ENCODE results near the gene SH3RF1. TPM values are rescaled to one million over a fixed set of nuclear protein-coding genes. Genes with fewer than 3 reads are reported as not detected.

The SH3RF1 gene
- total and polyA plus RNA-seq, 2 experiments from 2014 or later, result 7.8 to 12.4 TPM

DNA sequence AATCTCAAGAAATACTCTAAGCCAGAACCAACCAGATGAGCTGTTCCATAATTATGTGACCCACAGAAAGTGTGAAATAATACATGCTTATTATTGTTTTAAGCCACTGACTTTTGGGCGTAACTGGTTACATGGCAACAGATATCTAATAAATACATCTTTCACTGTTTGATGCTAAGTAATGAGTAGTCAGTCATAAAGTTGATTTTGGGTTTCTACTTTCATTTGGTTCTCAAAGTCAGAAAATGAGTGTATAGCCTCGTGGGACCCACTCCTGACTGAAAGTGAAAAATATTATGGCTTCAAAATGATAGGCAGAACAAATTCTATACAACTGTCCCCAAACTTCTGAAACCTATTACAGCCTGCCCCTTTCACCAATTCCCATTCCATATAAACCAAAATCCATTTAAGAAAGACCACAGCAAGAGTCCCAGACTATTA, 172.7 kb downstream of the SH3RF1 start:
- H3K4me2 ChIP-seq, result no peak overlapping the region
- H3K4me1 Mint-ChIP-seq, result peaks cover 21% of the 10 kb centered on the region
- ATAC-seq (no peak), DNase-seq (ENCODE audit: low spot score) (no peak)
- H3K4me3 ChIP-seq, result no peak overlapping the region
- no peak overlapping the region for H2AFZ ChIP-seq
- peaks cover 17% of the 10 kb centered on the region for H3K36me3 Mint-ChIP-seq (ENCODE audit: low read depth)
- 0 out of 2 replicates have a peak, but pooled peaks cover 6% of the 10 kb centered on the region for H3K4me1 ChIP-seq (ENCODE audit: insufficient read depth)
- no peaks in the 10 kb centered on the region for H3K27me3 ChIP-seq (ENCODE audit: insufficient read depth)
- no peak overlapping the region for H3K4me3 Mint-ChIP-seq
- no peaks in the 10 kb centered on the region for H3K79me2 ChIP-seq (replicated peaks; ENCODE audit: insufficient read depth)
- H3K9me2 ChIP-seq (ENCODE audit: insufficient read depth), result peaks cover 5% of the 10 kb centered on the region; the same call in 1 of the 2 replicates
- no peak overlapping the region for H3K27ac ChIP-seq (ENCODE audit: low read depth)
- no peaks in the 10 kb centered on the region for H3F3A ChIP-seq (replicated peaks; ENCODE audit: low read depth)
- H4K20me1 ChIP-seq (replicated peaks; ENCODE audit: insufficient read depth), result no peaks in the 10 kb centered on the region
- no peaks in the 10 kb centered on the region for H3K27me3 Mint-ChIP-seq (ENCODE audit: insufficient read depth, low read depth, poor library complexity)
- TF ChIP-seq EZH2 (IDR thresholded peaks at IDR 0.05; ENCODE audit: low read depth, unreplicated experiment) (no peak), ZNF331 (CRISPR knock-in tag; IDR thresholded peaks at IDR 0.05; ENCODE audit: low read depth) (no peak), ETS1 (IDR thresholded peaks at IDR 0.05) (no peak), ZNF114 (CRISPR knock-in tag; IDR thresholded peaks at IDR 0.05) (no peak)
- TF ChIP-seq, protein P1, sequence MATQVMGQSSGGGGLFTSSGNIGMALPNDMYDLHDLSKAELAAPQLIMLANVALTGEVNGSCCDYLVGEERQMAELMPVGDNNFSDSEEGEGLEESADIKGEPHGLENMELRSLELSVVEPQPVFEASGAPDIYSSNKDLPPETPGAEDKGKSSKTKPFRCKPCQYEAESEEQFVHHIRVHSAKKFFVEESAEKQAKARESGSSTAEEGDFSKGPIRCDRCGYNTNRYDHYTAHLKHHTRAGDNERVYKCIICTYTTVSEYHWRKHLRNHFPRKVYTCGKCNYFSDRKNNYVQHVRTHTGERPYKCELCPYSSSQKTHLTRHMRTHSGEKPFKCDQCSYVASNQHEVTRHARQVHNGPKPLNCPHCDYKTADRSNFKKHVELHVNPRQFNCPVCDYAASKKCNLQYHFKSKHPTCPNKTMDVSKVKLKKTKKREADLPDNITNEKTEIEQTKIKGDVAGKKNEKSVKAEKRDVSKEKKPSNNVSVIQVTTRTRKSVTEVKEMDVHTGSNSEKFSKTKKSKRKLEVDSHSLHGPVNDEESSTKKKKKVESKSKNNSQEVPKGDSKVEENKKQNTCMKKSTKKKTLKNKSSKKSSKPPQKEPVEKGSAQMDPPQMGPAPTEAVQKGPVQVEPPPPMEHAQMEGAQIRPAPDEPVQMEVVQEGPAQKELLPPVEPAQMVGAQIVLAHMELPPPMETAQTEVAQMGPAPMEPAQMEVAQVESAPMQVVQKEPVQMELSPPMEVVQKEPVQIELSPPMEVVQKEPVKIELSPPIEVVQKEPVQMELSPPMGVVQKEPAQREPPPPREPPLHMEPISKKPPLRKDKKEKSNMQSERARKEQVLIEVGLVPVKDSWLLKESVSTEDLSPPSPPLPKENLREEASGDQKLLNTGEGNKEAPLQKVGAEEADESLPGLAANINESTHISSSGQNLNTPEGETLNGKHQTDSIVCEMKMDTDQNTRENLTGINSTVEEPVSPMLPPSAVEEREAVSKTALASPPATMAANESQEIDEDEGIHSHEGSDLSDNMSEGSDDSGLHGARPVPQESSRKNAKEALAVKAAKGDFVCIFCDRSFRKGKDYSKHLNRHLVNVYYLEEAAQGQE (IDR thresholded peaks at IDR 0.05; ENCODE audit: unreplicated experiment), result no peak
- no peaks in the 10 kb centered on the region for H3K36me3 ChIP-seq (ENCODE audit: insufficient read depth)
- H3K9me3 Mint-ChIP-seq, result no peaks in the 10 kb centered on the region
- peak overlapping the region; percentile 40 for H3K27ac Mint-ChIP-seq

DNA sequence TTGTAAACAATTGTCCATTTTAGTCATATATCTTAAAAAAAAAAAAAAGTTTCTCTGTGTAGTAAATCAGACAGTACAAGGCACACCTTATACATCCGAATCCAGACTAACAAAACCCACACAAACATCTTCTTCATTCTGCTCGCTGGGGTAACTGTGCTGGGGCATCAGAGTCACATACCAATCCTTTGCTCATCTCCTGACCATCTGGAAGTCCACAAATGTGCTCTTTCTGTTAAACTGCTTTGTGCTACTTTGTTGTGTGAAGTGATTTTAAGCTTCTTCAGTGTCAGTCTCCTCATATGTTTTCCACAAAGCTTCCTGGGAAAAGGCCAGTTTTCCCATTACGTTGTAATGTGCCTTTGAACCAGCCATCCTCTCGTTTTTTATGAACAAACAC, 174.5 kb downstream of the SH3RF1 start:
- Mint-ChIP-seq H3K4me3 (no peak overlapping the region), H3K9me3 (peaks cover 15% of the 10 kb centered on the region; the same call in 2 of the 3 replicates), H3K27me3 (ENCODE audit: insufficient read depth, low read depth, poor library complexity) (no peaks in the 10 kb centered on the region), H3K27ac (no peak overlapping the region), H3K36me3 (ENCODE audit: low read depth) (peaks cover 32% of the 10 kb centered on the region), H3K4me1 (peaks cover 12% of the 10 kb centered on the region)
- Histone ChIP-seq H3K4me2 (no peak overlapping the region), H3K9me2 (ENCODE audit: insufficient read depth) (peaks cover 5% of the 10 kb centered on the region; the same call in 1 of the 2 replicates), H3K4me3 (no peak overlapping the region), H3K36me3 (ENCODE audit: insufficient read depth) (0 out of 2 replicates have a peak, but pooled peaks cover 4% of the 10 kb centered on the region), H4K20me1 (replicated peaks; ENCODE audit: insufficient read depth) (no peaks in the 10 kb centered on the region), H3K27me3 (ENCODE audit: insufficient read depth) (no peaks in the 10 kb centered on the region), H3K79me2 (replicated peaks; ENCODE audit: insufficient read depth) (no peaks in the 10 kb centered on the region), H3K4me1 (ENCODE audit: insufficient read depth) (0 out of 2 replicates have a peak, but pooled peaks cover 4% of the 10 kb centered on the region), H2AFZ (no peak overlapping the region), H3K27ac (ENCODE audit: low read depth) (no peak overlapping the region), H3F3A (replicated peaks; ENCODE audit: low read depth) (no peaks in the 10 kb centered on the region)
- no peak for TF ChIP-seq NANOG (IDR thresholded peaks at IDR 0.05; ENCODE audit: borderline replicate concordance)
- TF ChIP-seq, protein P2, sequence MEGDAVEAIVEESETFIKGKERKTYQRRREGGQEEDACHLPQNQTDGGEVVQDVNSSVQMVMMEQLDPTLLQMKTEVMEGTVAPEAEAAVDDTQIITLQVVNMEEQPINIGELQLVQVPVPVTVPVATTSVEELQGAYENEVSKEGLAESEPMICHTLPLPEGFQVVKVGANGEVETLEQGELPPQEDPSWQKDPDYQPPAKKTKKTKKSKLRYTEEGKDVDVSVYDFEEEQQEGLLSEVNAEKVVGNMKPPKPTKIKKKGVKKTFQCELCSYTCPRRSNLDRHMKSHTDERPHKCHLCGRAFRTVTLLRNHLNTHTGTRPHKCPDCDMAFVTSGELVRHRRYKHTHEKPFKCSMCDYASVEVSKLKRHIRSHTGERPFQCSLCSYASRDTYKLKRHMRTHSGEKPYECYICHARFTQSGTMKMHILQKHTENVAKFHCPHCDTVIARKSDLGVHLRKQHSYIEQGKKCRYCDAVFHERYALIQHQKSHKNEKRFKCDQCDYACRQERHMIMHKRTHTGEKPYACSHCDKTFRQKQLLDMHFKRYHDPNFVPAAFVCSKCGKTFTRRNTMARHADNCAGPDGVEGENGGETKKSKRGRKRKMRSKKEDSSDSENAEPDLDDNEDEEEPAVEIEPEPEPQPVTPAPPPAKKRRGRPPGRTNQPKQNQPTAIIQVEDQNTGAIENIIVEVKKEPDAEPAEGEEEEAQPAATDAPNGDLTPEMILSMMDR (conservative IDR thresholded peaks at IDR 0.05; ENCODE audit: low read depth in 2 of 2), result no peak
- TF ChIP-seq, protein P3, sequence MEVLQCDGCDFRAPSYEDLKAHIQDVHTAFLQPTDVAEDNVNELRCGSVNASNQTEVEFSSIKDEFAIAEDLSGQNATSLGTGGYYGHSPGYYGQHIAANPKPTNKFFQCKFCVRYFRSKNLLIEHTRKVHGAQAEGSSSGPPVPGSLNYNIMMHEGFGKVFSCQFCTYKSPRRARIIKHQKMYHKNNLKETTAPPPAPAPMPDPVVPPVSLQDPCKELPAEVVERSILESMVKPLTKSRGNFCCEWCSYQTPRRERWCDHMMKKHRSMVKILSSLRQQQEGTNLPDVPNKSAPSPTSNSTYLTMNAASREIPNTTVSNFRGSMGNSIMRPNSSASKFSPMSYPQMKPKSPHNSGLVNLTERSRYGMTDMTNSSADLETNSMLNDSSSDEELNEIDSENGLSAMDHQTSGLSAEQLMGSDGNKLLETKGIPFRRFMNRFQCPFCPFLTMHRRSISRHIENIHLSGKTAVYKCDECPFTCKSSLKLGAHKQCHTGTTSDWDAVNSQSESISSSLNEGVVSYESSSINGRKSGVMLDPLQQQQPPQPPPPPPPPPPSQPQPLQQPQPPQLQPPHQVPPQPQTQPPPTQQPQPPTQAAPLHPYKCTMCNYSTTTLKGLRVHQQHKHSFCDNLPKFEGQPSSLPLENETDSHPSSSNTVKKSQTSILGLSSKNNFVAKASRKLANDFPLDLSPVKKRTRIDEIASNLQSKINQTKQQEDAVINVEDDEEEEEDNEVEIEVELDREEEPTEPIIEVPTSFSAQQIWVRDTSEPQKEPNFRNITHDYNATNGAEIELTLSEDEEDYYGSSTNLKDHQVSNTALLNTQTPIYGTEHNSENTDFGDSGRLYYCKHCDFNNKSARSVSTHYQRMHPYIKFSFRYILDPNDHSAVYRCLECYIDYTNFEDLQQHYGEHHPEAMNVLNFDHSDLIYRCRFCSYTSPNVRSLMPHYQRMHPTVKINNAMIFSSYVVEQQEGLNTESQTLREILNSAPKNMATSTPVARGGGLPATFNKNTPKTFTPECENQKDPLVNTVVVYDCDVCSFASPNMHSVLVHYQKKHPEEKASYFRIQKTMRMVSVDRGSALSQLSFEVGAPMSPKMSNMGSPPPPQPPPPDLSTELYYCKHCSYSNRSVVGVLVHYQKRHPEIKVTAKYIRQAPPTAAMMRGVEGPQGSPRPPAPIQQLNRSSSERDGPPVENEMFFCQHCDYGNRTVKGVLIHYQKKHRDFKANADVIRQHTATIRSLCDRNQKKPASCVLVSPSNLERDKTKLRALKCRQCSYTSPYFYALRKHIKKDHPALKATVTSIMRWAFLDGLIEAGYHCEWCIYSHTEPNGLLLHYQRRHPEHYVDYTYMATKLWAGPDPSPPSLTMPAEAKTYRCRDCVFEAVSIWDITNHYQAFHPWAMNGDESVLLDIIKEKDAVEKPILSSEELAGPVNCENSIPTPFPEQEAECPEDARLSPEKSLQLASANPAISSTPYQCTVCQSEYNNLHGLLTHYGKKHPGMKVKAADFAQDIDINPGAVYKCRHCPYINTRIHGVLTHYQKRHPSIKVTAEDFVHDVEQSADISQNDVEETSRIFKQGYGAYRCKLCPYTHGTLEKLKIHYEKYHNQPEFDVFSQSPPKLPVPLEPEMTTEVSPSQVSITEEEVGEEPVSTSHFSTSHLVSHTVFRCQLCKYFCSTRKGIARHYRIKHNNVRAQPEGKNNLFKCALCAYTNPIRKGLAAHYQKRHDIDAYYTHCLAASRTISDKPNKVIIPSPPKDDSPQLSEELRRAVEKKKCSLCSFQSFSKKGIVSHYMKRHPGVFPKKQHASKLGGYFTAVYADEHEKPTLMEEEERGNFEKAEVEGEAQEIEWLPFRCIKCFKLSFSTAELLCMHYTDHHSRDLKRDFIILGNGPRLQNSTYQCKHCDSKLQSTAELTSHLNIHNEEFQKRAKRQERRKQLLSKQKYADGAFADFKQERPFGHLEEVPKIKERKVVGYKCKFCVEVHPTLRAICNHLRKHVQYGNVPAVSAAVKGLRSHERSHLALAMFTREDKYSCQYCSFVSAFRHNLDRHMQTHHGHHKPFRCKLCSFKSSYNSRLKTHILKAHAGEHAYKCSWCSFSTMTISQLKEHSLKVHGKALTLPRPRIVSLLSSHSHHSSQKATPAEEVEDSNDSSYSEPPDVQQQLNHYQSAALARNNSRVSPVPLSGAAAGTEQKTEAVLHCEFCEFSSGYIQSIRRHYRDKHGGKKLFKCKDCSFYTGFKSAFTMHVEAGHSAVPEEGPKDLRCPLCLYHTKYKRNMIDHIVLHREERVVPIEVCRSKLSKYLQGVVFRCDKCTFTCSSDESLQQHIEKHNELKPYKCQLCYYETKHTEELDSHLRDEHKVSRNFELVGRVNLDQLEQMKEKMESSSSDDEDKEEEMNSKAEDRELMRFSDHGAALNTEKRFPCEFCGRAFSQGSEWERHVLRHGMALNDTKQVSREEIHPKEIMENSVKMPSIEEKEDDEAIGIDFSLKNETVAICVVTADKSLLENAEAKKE (CRISPR knock-in tag; IDR thresholded peaks at IDR 0.05), result no peak
- DNase-seq (ENCODE audit: low spot score), result no peak
- no peak for ATAC-seq

Data from GM23338 (cell line).